Measurements from ENCODE around the gene TRAK2.
"Not testable (repeated sequence)": the region's sequence is repeated elsewhere in the genome, so short reads cannot be mapped to it uniquely, and the experiment has no call there.

TRAK2 gene

GRCh38 chr2:201451292-201452057 lies at the start of gene TRAK2, which contains the start of gene STRADB:
Gene TRAK2 (minus strand): TSS chr2:201451458. CDS start chr2:201420507, 30,951 bp downstream.
Gene STRADB (plus strand): TSS chr2:201451740. CDS start chr2:201454841, 3,101 bp downstream.
- DNase-seq, result peak; percentile 90

- no peak for DNase-seq
Measured at GRCh38 chr2:201500534-201500933, 49.3 kb upstream of the TRAK2 start.

- no peak for DNase-seq
Measured at GRCh38 chr2:201496785-201497184, 45.5 kb upstream of the TRAK2 start.

- no peak for DNase-seq
Measured at GRCh38 chr2:201490291-201490690, 39.0 kb upstream of the TRAK2 start.

GRCh38 chr2:201484805-201485204 lies 33.5 kb upstream of the TRAK2 start:
- no peak for DNase-seq

GRCh38 chr2:201483758-201484157 lies 32.5 kb upstream of the TRAK2 start:
- DNase-seq, result not testable (repeated sequence)

GRCh38 chr2:201483342-201483741 lies 32.1 kb upstream of the TRAK2 start:
- DNase-seq, result peak; percentile 83

GRCh38 chr2:201482543-201482942 lies 31.3 kb upstream of the TRAK2 start:
- peak; percentile 20 for DNase-seq

GRCh38 chr2:201472411-201472810 lies 21.2 kb upstream of the TRAK2 start:
- DNase-seq, result no peak

- no peak for DNase-seq
Measured at GRCh38 chr2:201471732-201472393, 20.6 kb upstream of the TRAK2 start.

GRCh38 chr2:201470821-201471731 lies 19.8 kb upstream of the TRAK2 start:
- no peak for DNase-seq

GRCh38 chr2:201467666-201468065 lies 16.4 kb upstream of the TRAK2 start:
- DNase-seq, result no peak

- DNase-seq, result peak; percentile 91
Measured at GRCh38 chr2:201466050-201466675, 14.9 kb upstream of the TRAK2 start.

GRCh38 chr2:201465524-201465971 lies 14.3 kb upstream of the TRAK2 start:
- peak; percentile 41 for DNase-seq

GRCh38 chr2:201464547-201464946 lies 13.3 kb upstream of the TRAK2 start:
- DNase-seq, result no peak

GRCh38 chr2:201460532-201460931 lies 9.3 kb upstream of the TRAK2 start:
- DNase-seq, result no peak

- no peak for DNase-seq
Measured at GRCh38 chr2:201458381-201458780, 7.1 kb upstream of the TRAK2 start.

GRCh38 chr2:201452922-201453643 lies 1.8 kb upstream of the TRAK2 start:
- DNase-seq, result no peak

GRCh38 chr2:201452058-201452921 lies 1.0 kb upstream of the TRAK2 start:
- no peak for DNase-seq

GRCh38 chr2:201450954-201451291 lies 335 bp downstream of the TRAK2 start:
- DNase-seq, result peak; percentile 52

GRCh38 chr2:201448701-201449100 lies 2.6 kb downstream of the TRAK2 start:
- DNase-seq, result no peak
